Measurements from ENCODE around the gene CYP46A1. TPM values are rescaled to one million over a fixed set of nuclear protein-coding genes. Genes with fewer than 3 reads are reported as not detected.

Gene CYP46A1
- total RNA-seq, 1 experiment from 2014 or later, result 0.52 TPM

GRCh38 chr14:99769123-99769522 is 85.0 kb downstream of the CYP46A1 start:
- no peaks in the 10 kb centered on the region for H3K36me3 ChIP-seq (ENCODE audit: insufficient read depth, low read length)
- no peaks in the 10 kb centered on the region for H3K9me3 ChIP-seq (ENCODE audit: low read length)
- no peaks in the 10 kb centered on the region for H3K4me1 ChIP-seq (ENCODE audit: low read length)
- DNase-seq, result no peak
- H4K20me1 ChIP-seq (ENCODE audit: insufficient read depth, low read depth, low read length), result no peaks in the 10 kb centered on the region
- no peak overlapping the region for H3K4me2 ChIP-seq (ENCODE audit: low read depth, low read length, poor library complexity, severe bottlenecking)
- no peak overlapping the region for H3K4me3 ChIP-seq (ENCODE audit: low read length)
- peaks cover 3% of the 10 kb centered on the region; the same call in 1 of the 2 replicates for H3K27me3 ChIP-seq (ENCODE audit: low read length)
- H3K9me2 ChIP-seq (replicated peaks; ENCODE audit: insufficient read depth, low read length), result no peaks in the 10 kb centered on the region
- no peaks in the 10 kb centered on the region for H3K79me2 ChIP-seq (ENCODE audit: low read length)
- H2AFZ ChIP-seq (ENCODE audit: low read length), result no peak overlapping the region
- no peak overlapping the region for H3K9ac ChIP-seq (ENCODE audit: low read length)
- no peak overlapping the region for H3K27ac ChIP-seq (ENCODE audit: low read length)

- H3K9me3 ChIP-seq (ENCODE audit: low read length), result no peaks in the 10 kb centered on the region
- H3K27ac ChIP-seq (ENCODE audit: low read length), result no peak overlapping the region
- no peaks in the 10 kb centered on the region for H3K9me2 ChIP-seq (replicated peaks; ENCODE audit: insufficient read depth, low read length)
- no peak for DNase-seq
- H3K4me1 ChIP-seq (ENCODE audit: low read length), result no peaks in the 10 kb centered on the region
- no peaks in the 10 kb centered on the region for H3K27me3 ChIP-seq (ENCODE audit: low read length)
- no peaks in the 10 kb centered on the region for H3K36me3 ChIP-seq (ENCODE audit: insufficient read depth, low read length)
- no peak overlapping the region for H2AFZ ChIP-seq (ENCODE audit: low read length)
- H3K9ac ChIP-seq (ENCODE audit: low read length), result no peak overlapping the region
- no peaks in the 10 kb centered on the region for H3K79me2 ChIP-seq (ENCODE audit: low read length)
- H4K20me1 ChIP-seq (ENCODE audit: insufficient read depth, low read depth, low read length), result no peaks in the 10 kb centered on the region
- H3K4me3 ChIP-seq (ENCODE audit: low read length), result no peak overlapping the region
- H3K4me2 ChIP-seq (ENCODE audit: low read depth, low read length, poor library complexity, severe bottlenecking), result no peak overlapping the region
Measured at GRCh38 chr14:99769799-99770198, 85.7 kb downstream of the CYP46A1 start.

GRCh38 chr14:99772371-99773283 is 88.5 kb downstream of the CYP46A1 start:
- Histone ChIP-seq H2AFZ (ENCODE audit: low read length) (no peak overlapping the region), H3K27me3 (ENCODE audit: low read length) (no peaks in the 10 kb centered on the region), H4K20me1 (ENCODE audit: insufficient read depth, low read depth, low read length) (no peaks in the 10 kb centered on the region), H3K27ac (ENCODE audit: low read length) (no peak overlapping the region), H3K4me1 (ENCODE audit: low read length) (no peaks in the 10 kb centered on the region), H3K4me3 (ENCODE audit: low read length) (no peak overlapping the region), H3K9ac (ENCODE audit: low read length) (no peak overlapping the region), H3K4me2 (ENCODE audit: low read depth, low read length, poor library complexity, severe bottlenecking) (no peak overlapping the region), H3K9me2 (replicated peaks; ENCODE audit: insufficient read depth, low read length) (no peaks in the 10 kb centered on the region), H3K36me3 (ENCODE audit: insufficient read depth, low read length) (no peaks in the 10 kb centered on the region), H3K79me2 (ENCODE audit: low read length) (no peaks in the 10 kb centered on the region), H3K9me3 (ENCODE audit: low read length) (no peaks in the 10 kb centered on the region)
- no peak for DNase-seq

- H3K4me2 ChIP-seq (ENCODE audit: low read depth, low read length, poor library complexity, severe bottlenecking), result no peak overlapping the region
- H3K27ac ChIP-seq (ENCODE audit: low read length), result no peak overlapping the region
- H3K27me3 ChIP-seq (ENCODE audit: low read length), result no peaks in the 10 kb centered on the region
- H3K9ac ChIP-seq (ENCODE audit: low read length), result no peak overlapping the region
- H3K4me3 ChIP-seq (ENCODE audit: low read length), result no peak overlapping the region
- H4K20me1 ChIP-seq (ENCODE audit: insufficient read depth, low read depth, low read length), result no peaks in the 10 kb centered on the region
- H3K4me1 ChIP-seq (ENCODE audit: low read length), result no peaks in the 10 kb centered on the region
- H2AFZ ChIP-seq (ENCODE audit: low read length), result no peak overlapping the region
- no peaks in the 10 kb centered on the region for H3K36me3 ChIP-seq (ENCODE audit: insufficient read depth, low read length)
- H3K79me2 ChIP-seq (ENCODE audit: low read length), result no peaks in the 10 kb centered on the region
- DNase-seq, result no peak
- H3K9me3 ChIP-seq (ENCODE audit: low read length), result no peaks in the 10 kb centered on the region
- H3K9me2 ChIP-seq (replicated peaks; ENCODE audit: insufficient read depth, low read length), result no peaks in the 10 kb centered on the region
Measured at GRCh38 chr14:99773521-99774497, 89.7 kb downstream of the CYP46A1 start.

GRCh38 chr14:99774556-99775307 is 90.6 kb downstream of the CYP46A1 start:
- Histone ChIP-seq H3K4me3 (ENCODE audit: low read length) (no peak overlapping the region), H2AFZ (ENCODE audit: low read length) (no peak overlapping the region), H3K4me2 (ENCODE audit: low read depth, low read length, poor library complexity, severe bottlenecking) (no peak overlapping the region), H3K36me3 (ENCODE audit: insufficient read depth, low read length) (no peaks in the 10 kb centered on the region), H3K27me3 (ENCODE audit: low read length) (no peaks in the 10 kb centered on the region), H3K4me1 (ENCODE audit: low read length) (no peaks in the 10 kb centered on the region), H3K9ac (ENCODE audit: low read length) (no peak overlapping the region), H4K20me1 (ENCODE audit: insufficient read depth, low read depth, low read length) (no peaks in the 10 kb centered on the region), H3K9me2 (replicated peaks; ENCODE audit: insufficient read depth, low read length) (no peaks in the 10 kb centered on the region), H3K79me2 (ENCODE audit: low read length) (no peaks in the 10 kb centered on the region), H3K9me3 (ENCODE audit: low read length) (no peaks in the 10 kb centered on the region), H3K27ac (ENCODE audit: low read length) (no peak overlapping the region)
- DNase-seq, result no peak

GRCh38 chr14:99775351-99775750 is 91.3 kb downstream of the CYP46A1 start:
- no peaks in the 10 kb centered on the region for H3K36me3 ChIP-seq (ENCODE audit: insufficient read depth, low read length)
- no peaks in the 10 kb centered on the region for H3K9me2 ChIP-seq (replicated peaks; ENCODE audit: insufficient read depth, low read length)
- no peaks in the 10 kb centered on the region for H3K4me1 ChIP-seq (ENCODE audit: low read length)
- no peaks in the 10 kb centered on the region for H3K79me2 ChIP-seq (ENCODE audit: low read length)
- DNase-seq, result no peak
- no peak overlapping the region for H3K9ac ChIP-seq (ENCODE audit: low read length)
- H3K4me2 ChIP-seq (ENCODE audit: low read depth, low read length, poor library complexity, severe bottlenecking), result no peak overlapping the region
- no peaks in the 10 kb centered on the region for H4K20me1 ChIP-seq (ENCODE audit: insufficient read depth, low read depth, low read length)
- H2AFZ ChIP-seq (ENCODE audit: low read length), result no peak overlapping the region
- no peak overlapping the region for H3K4me3 ChIP-seq (ENCODE audit: low read length)
- H3K27me3 ChIP-seq (ENCODE audit: low read length), result no peaks in the 10 kb centered on the region
- no peaks in the 10 kb centered on the region for H3K9me3 ChIP-seq (ENCODE audit: low read length)
- no peak overlapping the region for H3K27ac ChIP-seq (ENCODE audit: low read length)
